B cell (primary cell): Measurements from ENCODE around the gene SRSF2. TPM values are rescaled to one million over a fixed set of nuclear protein-coding genes. Genes with fewer than 3 reads are reported as not detected.

Experiments
- ATAC-seq: fragments of 200-7000 bp; cut with Tn5 transposase; one replicate; pipeline ENCODE4 v1.10.0; 2021; ENCODE audit warnings: low read depth, mild to moderate bottlenecking, moderate number of reproducible peaks, moderate library complexity
- CTCF ChIA-PET: fragments of 350-600 bp; sonication (Branson Sonifier 250); formaldehyde crosslinking; loops from one replicate; lab custom pipeline; 2021; ENCODE audit warnings: antibody characterized with exemption, inconsistent platforms; lab: Charles Lee
- POLR2A ChIA-PET: fragments of 350-600 bp; sonication (Branson Sonifier 250); formaldehyde crosslinking; loops from one replicate; lab custom pipeline; 2021; ENCODE audit warnings: antibody characterized with exemption; lab: Charles Lee
- DNase-seq: peaks from one replicate; pipeline ENCODE4 v3.0.0; 2013
- H2AFZ ChIP-seq: 2 replicates; pipeline ENCODE4 v1.6.1; 2012; ENCODE audit warnings: mild to moderate bottlenecking, low read depth, low read length; ENCODE audit not compliant: insufficient read depth, poor library complexity, severe bottlenecking
- H3K27ac ChIP-seq, 2 donors: 1 replicate in 1 of 2; 2 replicates in 1 of 2; pipeline ENCODE4 v1.5.1; 2012 to 2013; ENCODE audit warnings: low read length in 2 of 2, mild to moderate bottlenecking in 2 of 2, moderate library complexity in 1 of 2
- H3K27me3 ChIP-seq, 4 experiments: fragments of 200-600 bp in 1 of 4; sonication (generic) in 1 of 4; replicated peaks in 1 of 4; 1 replicate in 2 of 4; 2 replicates in 2 of 4; pipeline versions ENCODE4 v1.6.1 to v1.7.0; 2013 to 2016; ENCODE audit warnings: low read length in 3 of 4, mild to moderate bottlenecking in 2 of 4, mixed read lengths in 1 of 4, moderate library complexity in 1 of 4; ENCODE audit not compliant: insufficient read depth in 4 of 4, control insufficient read depth in 3 of 4; ENCODE audit errors: control extremely low read depth in 1 of 4
- H3K36me3 ChIP-seq, 2 experiments: replicated peaks in 1 of 2; 1 replicate in 1 of 2; 2 replicates in 1 of 2; pipeline versions ENCODE4 v1.6.1 to v1.7.1; 2013; ENCODE audit warnings: low read length in 1 of 2; ENCODE audit not compliant: insufficient read depth in 2 of 2, control insufficient read depth in 1 of 2; ENCODE audit errors: control extremely low read depth in 1 of 2, extremely low read depth in 1 of 2
- H3K4me1 ChIP-seq, 2 donors: fragments of 200-600 bp in 1 of 2; sonication (generic) in 1 of 2; 1 replicate in 1 of 2; 2 replicates in 1 of 2; pipeline versions ENCODE4 v1.5.1 to v1.6.1; 2013 to 2017; ENCODE audit warnings: low read length in 2 of 2; ENCODE audit not compliant: control insufficient read depth in 2 of 2, insufficient read depth in 2 of 2
- H3K4me2 ChIP-seq: replicated peaks from 2 replicates; pipeline ENCODE3; 2012; ENCODE audit warnings: mild to moderate bottlenecking, low read depth, low read length; ENCODE audit not compliant: poor library complexity, severe bottlenecking
- H3K4me3 ChIP-seq, 5 experiments: fragments of 200-600 bp in 1 of 5; sonication (generic) in 1 of 5; 1 replicate in 3 of 5; 2 replicates in 2 of 5; pipeline versions ENCODE4 v1.5.1 to v1.7.0; 2011 to 2016; ENCODE audit warnings: low read length in 4 of 5, mild to moderate bottlenecking in 4 of 5, low read depth in 2 of 5, control low read depth in 1 of 5, moderate library complexity in 1 of 5; ENCODE audit not compliant: insufficient read depth in 1 of 5; ENCODE audit errors: control extremely low read depth in 1 of 5, extremely low read depth in 1 of 5
- H3K79me2 ChIP-seq: fragments of 200-600 bp; sonication (generic); one replicate; pipeline ENCODE4 v1.6.0; 2016; ENCODE audit warnings: low read length; ENCODE audit not compliant: control insufficient read depth, insufficient read depth
- H3K9ac ChIP-seq: fragments of 200-600 bp; sonication (generic); 2 replicates; pipeline ENCODE4 v1.6.1; 2017; ENCODE audit warnings: mild to moderate bottlenecking, low read length, moderate library complexity
- H3K9me3 ChIP-seq, 3 donors: one replicate each; pipeline versions ENCODE4 v1.6.1 to v1.7.1; 2013; ENCODE audit warnings: low read length in 2 of 3; ENCODE audit not compliant: control insufficient read depth in 2 of 3, insufficient read depth in 1 of 3; ENCODE audit errors: control extremely low read depth in 1 of 3
- H4K20me1 ChIP-seq: 2 replicates; pipeline ENCODE4 v1.6.0; 2012; ENCODE audit warnings: mild to moderate bottlenecking, low read length; ENCODE audit not compliant: insufficient read depth, control insufficient read depth, poor library complexity, severe bottlenecking
- H3K27ac Mint-ChIP-seq: one replicate; pipeline ENCODE4 v1.8.0; 2021; ENCODE audit warnings: mixed read lengths
- H3K27me3 Mint-ChIP-seq: one replicate; pipeline ENCODE4 v1.8.0; 2021; ENCODE audit warnings: mixed read lengths
- H3K4me1 Mint-ChIP-seq: one replicate; pipeline ENCODE4 v1.8.0; 2021; ENCODE audit warnings: mixed read lengths
- H3K4me3 Mint-ChIP-seq: one replicate; pipeline ENCODE4 v1.8.0; 2021; ENCODE audit warnings: mixed read lengths
- H3K9me3 Mint-ChIP-seq: one replicate; pipeline ENCODE4 v1.8.0; 2022; ENCODE audit warnings: mixed read lengths; ENCODE audit not compliant: insufficient read depth
- EZH2 ChIP-seq: IDR thresholded peaks from 2 replicates; pipeline ENCODE4 v1.6.1; 2012; ENCODE audit warnings: borderline replicate concordance, low read depth, mild to moderate bottlenecking, moderate library complexity, low read length; ENCODE audit not compliant: insufficient read depth, poor library complexity, severe bottlenecking
- WGBS: methylation state at CpG from one replicate; pipeline ENCODE4 v1.1.5; 2013; ENCODE audit warnings: missing lambda C conversion rate; ENCODE audit not compliant: insufficient coverage; 5-methylcytosine and 5-hydroxymethylcytosine counted together
- intact Hi-C: fragments of 100-400 bp; cut with micrococcal nuclease; formaldehyde crosslinking; loops from one replicate; pipeline ENCODE4 v1.10.0; 2022
- polyA plus RNA-seq: library from polyadenylated mRNA; depleted of rRNA; stranded (reverse); fragments of >200 nt; gene quantifications from 2 replicates; pipeline ENCODE4 v1.2.3, GENCODE V29; 2012
- total RNA-seq, 2 donors: library from RNA; stranded (reverse); fragments of 120-200 nt in 1 of 2; gene quantifications; 1 replicate in 1 of 2; 2 replicates in 1 of 2; pipeline versions ENCODE4 v1.2.3 to v1.2.4, GENCODE V29; 2013 to 2022
- TF ChIP-seq, protein P1 (sequence below): fragments of 200-600 bp; IDR thresholded peaks from one replicate; pipeline ENCODE4 v1.8.0; 2022; ENCODE audit warnings: antibody characterized with exemption, mild to moderate bottlenecking

The SRSF2 gene
- total and polyA plus RNA-seq, 2 donors (not counting 1 experiment from before 2014, with no cell fraction given) = 362 to 764 TPM

DNA sequence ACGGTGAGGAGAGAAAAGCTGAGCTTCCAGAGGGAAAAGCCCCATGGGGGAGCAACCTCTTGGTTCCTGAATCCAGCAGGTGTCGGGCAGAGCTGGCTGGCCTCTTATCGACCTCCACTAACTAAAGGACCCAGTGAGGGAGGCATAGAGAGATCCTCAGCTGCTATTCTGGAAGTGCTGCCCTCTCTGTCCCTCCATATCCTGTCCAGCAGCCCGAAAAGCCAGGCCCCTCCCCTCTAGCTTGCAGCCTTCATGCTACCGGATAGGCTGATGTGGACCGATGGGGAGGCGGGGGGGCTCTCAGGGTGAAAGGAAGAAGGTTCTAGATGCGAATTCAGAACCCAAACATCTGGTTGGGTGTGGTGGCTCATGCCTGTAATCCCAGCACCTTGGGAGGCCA, 51.3 kb downstream of the SRSF2 start:
- H3K9ac ChIP-seq = no peak overlapping the region
- Mint-ChIP-seq H3K4me3 (no peak overlapping the region), H3K27me3 (peaks cover 4% of the 10 kb centered on the region), H3K9me3 (no peaks in the 10 kb centered on the region), H3K4me1 (no peaks in the 10 kb centered on the region), H3K27ac (no peak overlapping the region)
- H3K4me3 ChIP-seq = no peak overlapping the region
- TF ChIP-seq, protein P1, sequence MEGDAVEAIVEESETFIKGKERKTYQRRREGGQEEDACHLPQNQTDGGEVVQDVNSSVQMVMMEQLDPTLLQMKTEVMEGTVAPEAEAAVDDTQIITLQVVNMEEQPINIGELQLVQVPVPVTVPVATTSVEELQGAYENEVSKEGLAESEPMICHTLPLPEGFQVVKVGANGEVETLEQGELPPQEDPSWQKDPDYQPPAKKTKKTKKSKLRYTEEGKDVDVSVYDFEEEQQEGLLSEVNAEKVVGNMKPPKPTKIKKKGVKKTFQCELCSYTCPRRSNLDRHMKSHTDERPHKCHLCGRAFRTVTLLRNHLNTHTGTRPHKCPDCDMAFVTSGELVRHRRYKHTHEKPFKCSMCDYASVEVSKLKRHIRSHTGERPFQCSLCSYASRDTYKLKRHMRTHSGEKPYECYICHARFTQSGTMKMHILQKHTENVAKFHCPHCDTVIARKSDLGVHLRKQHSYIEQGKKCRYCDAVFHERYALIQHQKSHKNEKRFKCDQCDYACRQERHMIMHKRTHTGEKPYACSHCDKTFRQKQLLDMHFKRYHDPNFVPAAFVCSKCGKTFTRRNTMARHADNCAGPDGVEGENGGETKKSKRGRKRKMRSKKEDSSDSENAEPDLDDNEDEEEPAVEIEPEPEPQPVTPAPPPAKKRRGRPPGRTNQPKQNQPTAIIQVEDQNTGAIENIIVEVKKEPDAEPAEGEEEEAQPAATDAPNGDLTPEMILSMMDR = no peak
- TF ChIP-seq EZH2 = no peak
- 92% methylated on average over 2 of the region's 8 CpGs for WGBS
- H3K9me3 ChIP-seq = no peaks in the 10 kb centered on the region
- ChIA-PET POLR2A (no interaction called here), CTCF (interaction anchor here (0.6 kb wide), 1 partner anchor 61 kb away, joined by 3 read pairs; no protein-coding TSS in a partner anchor)
- no peak overlapping the region for H3K27ac ChIP-seq
- intact Hi-C loops = no loop called here
- DNase-seq = no peak
- H3K4me1 ChIP-seq = no peaks in the 10 kb centered on the region
- no peak overlapping the region for H3K4me2 ChIP-seq
- peaks cover 0 to 5% (median 0%) of the 10 kb centered on the region in 4 experiments for H3K27me3 ChIP-seq
- no peaks in the 10 kb centered on the region for H3K79me2 ChIP-seq
- H3K36me3 ChIP-seq = no peaks in the 10 kb centered on the region
- ATAC-seq = no peak
- H4K20me1 ChIP-seq = no peaks in the 10 kb centered on the region
- H2AFZ ChIP-seq = no peak overlapping the region

DNA sequence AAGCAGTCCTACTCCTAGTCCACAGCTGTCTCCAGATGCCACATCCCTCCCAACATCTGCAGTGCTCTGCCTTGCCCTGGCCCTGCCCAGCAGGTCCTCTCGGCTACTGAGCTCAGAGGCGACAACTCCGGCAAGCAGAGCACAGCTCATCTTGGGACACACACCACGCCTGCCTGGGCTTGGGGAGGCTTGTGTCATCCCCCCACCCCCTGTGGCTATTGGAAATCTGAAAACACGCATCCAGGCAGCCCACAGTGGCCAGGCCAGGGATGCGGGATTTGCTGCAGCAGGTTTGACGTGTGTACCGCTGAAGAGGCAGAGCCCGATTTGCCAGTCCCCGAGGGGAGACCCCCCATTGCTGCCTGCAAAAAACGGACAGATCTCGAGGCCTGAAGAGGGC, 51.8 kb downstream of the SRSF2 start:
- no peak overlapping the region for H3K27ac Mint-ChIP-seq

More for the DNA sequence above, 51.8 kb downstream of the SRSF2 start:
- Histone ChIP-seq H3K36me3 (no peaks in the 10 kb centered on the region), H2AFZ (no peak overlapping the region), H3K4me2 (no peak overlapping the region), H3K79me2 (no peaks in the 10 kb centered on the region), H4K20me1 (no peaks in the 10 kb centered on the region), H3K27ac (no peak overlapping the region), H3K9ac (no peak overlapping the region), H3K4me3 (no peak overlapping the region), H3K27me3 (peaks cover 0 to 5% (median 0%) of the 10 kb centered on the region in 4 experiments), H3K9me3 (no peaks in the 10 kb centered on the region), H3K4me1 (no peaks in the 10 kb centered on the region)
- CTCF ChIA-PET = interaction anchor here (0.6 kb wide), 1 partner anchor 62 kb away, joined by 3 read pairs; no protein-coding TSS in a partner anchor
- Mint-ChIP-seq H3K27me3 (peaks cover 4% of the 10 kb centered on the region), H3K4me1 (no peaks in the 10 kb centered on the region), H3K4me3 (no peak overlapping the region), H3K9me3 (no peaks in the 10 kb centered on the region)
- WGBS = 91% methylated on average over 12 of the region's 12 CpGs
- TF ChIP-seq, protein P1 = no peak
- no peak for TF ChIP-seq EZH2
- intact Hi-C loops = no loop called here
- POLR2A ChIA-PET = no interaction called here
- DNase-seq (no peak), ATAC-seq (no peak)
